DOHH2 (cell line): Measurements from ENCODE around the gene RBL2.
"Not testable (repeated sequence)": the region's sequence is repeated elsewhere in the genome, so short reads cannot be mapped to it uniquely, and the experiment has no call there.

Experiments
- CTCF ChIP-seq: fragments of 200-600 bp; sonication (generic); IDR thresholded peaks from one replicate; pipeline ENCODE4 v1.5.1; 2014; ENCODE audit warnings: antibody characterized with exemption, mild to moderate bottlenecking, low read depth, low read length; ENCODE audit not compliant: poor library complexity, severe bottlenecking
- EZH2phosphoT487 ChIP-seq: fragments of 200-600 bp; sonication (generic); IDR thresholded peaks from 2 replicates; pipeline ENCODE4 v1.6.1; 2017; ENCODE audit warnings: borderline replicate concordance, mild to moderate bottlenecking, antibody characterized with exemption, low read length, moderate library complexity, mixed read lengths

GRCh38 chr16:53419383-53419709 is 14.9 kb upstream of the RBL2 start:
- TF ChIP-seq CTCF, EZH2phosphoT487: not testable (repeated sequence)
